NCI-H1694 treated with DMSO at 0.1 percent for 48 hours (cell line): Measurements from ENCODE around the gene CPT2.

Experiments
- DNase-seq: peaks from one replicate; lab custom pipeline; 2025; lab: John Stamatoyannopoulos, UW

The CPT2 gene

DNA sequence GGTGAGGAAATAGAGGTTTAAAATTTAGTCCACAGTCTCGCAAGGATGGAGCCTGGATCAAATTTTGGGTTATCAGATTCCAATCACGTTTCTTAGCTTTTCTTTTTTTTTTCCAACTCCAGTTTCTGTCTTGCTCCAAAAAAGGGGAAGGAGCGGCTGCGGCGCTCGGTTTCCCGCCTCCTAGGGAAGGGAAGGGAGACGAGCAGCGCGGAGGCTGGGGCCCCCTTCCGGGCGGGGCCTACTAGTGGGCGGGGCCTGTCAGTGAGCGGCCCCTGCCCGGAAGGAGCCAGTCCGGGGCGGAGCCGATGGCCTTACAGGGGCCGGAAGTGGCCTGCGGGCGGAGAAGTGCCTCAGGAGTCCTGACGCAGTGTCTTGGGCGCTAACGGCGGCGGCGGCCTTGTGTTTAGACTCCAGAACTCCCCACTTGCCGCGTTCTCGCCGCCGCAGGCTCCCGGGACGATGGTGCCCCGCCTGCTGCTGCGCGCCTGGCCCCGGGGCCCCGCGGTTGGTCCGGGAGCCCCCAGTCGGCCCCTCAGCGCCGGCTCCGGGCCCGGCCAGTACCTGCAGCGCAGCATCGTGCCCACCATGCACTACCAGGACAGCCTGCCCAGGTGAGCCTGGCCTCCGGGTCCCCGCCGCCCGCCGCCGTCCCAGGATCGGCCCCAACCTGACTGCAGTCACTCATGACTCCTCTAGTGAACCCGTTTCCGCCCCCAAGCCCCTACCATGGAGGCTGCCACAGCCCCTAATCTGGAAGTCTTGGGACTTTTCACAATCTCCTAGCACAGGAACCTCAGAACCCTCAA is at the start of gene CPT2:
Gene CPT2, plus strand, starts transcription at position 340 of the 806 bp plus-strand sequence. Its CDS starts 120 bp downstream, at position 460.
- peak; percentile 86 for DNase-seq

DNA sequence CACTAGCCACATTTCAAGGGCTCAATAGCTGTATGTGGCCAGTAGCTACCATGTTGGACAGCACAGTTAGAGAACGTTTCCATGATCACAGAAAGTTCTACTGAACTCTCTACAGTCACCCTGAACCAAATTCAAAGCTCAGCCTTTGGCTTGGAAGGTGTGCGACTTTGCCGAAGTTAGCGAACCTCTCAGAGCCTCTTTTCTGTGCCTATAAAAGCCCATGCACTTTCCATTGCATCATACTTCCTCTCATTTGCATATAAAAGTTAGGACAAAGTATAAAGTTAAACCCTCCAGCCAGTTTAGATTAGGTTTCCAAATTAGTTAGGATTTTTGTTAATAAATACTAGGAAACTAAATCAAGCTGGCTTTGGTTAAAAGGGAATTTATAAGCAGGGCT is 49.5 kb upstream of the CPT2 start:
- DNase-seq: no peak

DNA sequence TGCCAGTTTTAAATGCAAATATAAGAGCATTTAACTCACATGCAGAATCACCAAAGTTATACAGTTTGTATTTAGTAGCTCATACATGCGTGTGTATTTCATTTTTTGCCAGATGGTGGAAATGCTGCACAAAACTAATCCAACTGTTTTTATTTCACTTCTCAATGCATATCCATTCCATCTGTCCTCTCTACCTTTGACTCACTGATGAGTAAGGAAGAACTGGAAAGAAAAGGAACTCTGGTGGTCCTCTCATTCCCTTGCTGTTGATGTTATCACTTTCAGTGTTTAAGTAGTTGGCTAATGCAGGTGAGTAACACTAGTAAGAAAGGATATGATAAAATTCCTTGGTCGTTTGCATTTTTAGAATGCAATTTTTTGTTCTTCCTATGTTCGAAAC is 48.5 kb upstream of the CPT2 start:
- no peak for DNase-seq

DNA sequence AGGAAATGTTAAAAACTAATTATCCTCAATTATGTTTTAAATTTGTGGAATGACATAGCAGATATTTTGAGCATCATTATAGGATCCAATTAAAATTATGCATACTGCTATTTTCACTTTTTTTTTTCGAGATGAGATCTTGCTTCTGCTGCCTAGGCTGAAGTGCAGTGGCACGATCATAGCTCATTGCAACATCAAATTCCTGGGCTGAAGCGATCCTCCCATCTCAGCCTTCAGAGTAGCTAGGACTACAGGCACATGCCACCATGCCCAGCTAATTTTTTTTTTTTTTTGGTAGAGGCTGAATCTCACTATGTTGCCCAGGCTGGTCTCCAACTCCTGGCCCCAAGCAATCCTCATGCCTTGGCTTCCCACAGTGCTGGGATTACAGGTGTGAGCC is 42.9 kb upstream of the CPT2 start:
- DNase-seq: no peak

DNA sequence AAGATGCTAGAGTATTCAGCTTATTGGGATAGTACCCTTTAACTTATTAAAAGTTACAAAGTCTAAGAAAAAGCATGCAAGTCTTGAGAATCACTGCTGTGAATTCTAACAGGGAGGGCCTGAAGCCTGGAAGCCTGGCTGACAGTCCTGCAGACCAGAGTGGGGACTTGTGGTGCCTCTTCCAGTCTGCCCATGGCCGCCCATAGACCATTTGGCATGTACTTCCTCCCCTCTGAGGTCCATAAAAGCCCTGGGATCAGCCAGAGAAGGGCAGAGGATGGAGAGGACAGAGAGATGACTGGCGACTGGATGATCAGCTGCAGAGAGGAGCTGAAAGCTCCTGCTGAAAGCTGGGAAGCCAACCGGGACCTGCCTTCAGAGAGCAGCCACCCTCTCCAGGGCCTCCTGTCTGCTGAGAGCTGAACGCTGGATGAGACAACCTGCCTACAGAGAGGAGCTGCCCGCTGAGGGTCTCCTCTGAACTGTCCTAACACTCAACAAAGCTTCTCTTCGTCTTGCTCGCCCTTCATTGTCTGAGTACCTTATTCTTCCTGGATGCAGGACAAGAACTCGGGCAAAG is 41.7 kb upstream of the CPT2 start:
- no peak for DNase-seq

DNA sequence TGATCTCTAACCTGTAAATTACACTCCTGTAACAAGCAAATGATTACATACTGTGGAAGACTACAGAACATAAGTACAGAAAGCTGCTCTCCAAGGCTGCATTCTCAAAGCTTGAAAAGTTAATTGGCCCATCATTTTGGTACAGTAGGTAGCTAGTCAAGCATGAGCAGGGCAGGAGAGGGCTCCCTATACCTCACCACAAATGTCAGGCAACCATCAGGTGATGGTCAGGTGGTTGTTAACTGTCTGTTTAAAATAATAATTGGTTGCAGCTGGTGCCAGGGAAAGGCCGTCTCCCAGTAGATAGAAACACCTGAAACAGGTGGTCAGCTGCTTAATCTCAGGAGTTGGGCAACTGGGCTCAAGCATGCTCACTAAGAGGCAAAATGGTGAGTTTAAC is 41.1 kb upstream of the CPT2 start:
- no peak for DNase-seq

DNA sequence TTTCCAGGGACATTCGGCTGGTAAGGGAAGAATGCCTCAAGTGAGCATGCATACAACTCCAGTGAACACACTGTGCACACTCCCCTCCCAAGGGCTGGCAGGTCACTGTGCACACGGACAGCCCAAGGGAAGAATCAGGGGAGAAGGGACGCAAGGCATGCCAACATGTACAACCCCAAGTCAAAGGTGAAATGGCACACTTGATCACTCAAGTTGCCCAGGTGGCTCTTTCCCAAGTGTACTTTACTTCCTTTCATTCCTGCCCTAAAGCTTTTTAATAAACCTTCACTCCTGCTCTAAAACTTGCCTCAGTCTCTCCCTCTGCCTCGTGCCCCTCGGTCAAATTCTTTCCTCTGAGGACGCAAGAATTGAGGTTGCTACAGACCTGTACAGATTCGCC is 40.7 kb upstream of the CPT2 start:
- no peak for DNase-seq

DNA sequence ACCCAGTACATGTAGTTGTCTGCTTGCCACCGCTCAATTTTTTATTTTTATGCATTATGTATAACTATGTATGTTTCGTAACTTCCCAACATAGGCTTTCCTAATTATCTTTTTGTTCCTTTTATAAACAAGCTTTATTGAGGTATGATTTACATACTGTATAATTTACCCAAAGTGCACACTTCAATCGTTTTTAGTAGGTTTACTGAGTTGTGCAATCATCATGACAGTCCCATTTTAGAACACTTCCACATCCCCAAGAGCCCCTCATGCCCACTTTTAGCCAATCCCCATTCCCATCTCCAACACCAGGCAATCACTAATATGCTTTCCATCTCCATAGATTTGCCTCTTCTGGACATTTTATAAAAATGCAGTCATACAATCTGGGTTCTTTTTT is 39.8 kb upstream of the CPT2 start:
- DNase-seq: no peak

DNA sequence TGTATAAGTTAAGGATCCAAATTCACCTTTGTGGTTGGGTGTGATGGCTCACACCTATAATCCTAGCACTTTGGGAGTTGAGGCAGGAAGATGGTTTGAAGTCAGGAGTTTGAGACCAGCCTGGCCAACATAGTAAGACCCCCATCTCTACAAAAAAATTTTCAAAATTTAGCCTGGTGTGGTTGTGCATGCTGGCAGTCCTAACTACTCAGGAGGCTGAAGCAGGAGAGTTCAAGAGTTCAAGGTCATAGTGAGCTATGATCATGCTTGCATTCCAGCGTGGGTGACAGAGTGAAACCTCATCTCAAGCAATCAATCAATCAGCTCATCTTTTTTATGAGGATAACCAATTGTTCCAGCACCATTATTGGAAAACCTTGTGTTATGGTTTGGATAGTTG is 37.7 kb upstream of the CPT2 start:
- DNase-seq: no peak

DNA sequence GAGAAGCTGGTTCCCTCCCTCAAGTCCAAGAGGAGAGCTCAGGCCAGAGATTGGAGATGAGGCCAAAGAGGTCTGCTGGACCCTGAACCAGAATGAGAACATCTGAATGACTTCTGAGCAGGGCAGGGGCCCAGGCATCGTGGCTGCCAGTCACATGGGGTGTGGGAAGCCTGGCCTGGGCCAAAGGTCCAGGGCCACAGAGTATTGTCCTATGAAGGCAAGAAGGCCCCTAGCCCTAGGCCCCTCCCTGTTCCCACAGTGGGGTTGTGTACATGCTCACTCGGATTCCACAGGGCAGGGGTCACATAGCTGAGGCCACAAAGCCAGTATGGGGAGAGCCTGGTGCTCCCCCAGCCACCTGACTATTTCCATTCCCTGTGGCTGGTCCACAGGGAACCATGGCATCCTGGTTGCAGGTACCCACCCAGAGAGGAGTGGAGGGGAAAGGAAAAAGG is 35.7 kb upstream of the CPT2 start:
- DNase-seq: no peak

DNA sequence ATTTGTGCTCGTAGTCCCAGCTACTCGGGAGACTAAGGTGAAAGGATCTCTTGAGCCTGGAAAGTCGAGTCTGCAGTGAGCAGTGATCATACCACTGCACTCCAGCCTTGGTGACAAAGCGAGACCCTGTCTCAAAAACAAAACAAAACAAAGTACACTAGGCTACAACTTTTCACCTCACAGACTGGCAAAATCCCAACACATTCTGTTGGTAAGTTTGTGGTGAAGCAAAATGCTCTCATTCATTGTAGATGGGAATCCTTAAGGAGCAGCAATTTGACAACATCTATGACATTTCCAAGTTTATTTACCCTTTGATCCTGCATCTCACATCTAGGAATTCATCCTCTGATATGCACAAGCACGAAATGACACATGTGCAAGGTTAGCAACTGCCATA is 34.0 kb upstream of the CPT2 start:
- no peak for DNase-seq

DNA sequence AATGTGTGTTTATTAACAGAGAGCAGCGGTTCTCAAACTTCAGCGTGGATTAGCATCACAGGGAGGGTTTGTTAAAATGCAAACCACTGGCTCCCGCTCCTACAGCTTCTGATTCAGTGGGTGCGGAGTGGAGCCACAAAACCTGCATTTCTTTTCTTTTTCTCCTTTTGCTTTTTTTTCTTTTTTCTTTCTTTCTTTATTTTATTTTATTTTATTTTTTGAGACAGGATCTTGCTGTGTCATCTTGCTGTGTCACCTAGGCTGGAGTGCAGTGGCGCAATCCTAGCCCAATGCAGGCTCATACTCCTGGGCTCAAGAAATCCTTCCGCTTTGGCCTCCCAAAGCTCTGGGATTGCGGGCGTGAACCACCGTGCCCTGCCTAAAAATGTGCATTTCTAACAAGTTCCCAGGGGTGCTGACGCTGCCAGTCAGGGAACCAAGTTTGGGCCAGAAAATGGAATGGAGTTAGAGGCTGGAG is 33.3 kb upstream of the CPT2 start:
- no peak for DNase-seq

DNA sequence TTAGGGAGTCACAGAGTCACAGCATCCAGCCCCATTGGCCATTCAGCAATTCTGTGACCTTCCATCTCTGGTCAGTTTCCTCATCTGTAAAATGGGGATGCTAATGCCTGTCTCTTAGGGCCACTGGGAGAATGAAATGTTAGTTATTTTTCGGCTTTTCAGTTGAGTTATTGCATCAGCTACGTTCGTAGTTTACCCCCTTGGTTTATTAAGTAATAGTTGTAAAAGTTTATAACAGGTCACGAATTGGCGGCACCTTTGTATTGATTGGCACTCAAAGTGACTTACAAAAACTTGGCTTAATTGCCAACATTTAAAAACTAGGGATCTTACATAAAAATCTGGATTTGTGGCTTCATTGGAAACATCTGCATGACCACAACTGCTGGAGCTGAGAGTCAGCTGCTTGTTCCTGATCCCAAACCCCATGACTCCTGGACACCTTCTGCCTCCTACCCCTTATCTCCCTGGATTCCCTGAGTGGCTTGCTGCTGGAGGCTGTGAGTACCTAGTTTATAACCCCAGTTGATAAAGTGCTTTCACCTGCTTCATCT is 31.1 kb upstream of the CPT2 start:
- no peak for DNase-seq

DNA sequence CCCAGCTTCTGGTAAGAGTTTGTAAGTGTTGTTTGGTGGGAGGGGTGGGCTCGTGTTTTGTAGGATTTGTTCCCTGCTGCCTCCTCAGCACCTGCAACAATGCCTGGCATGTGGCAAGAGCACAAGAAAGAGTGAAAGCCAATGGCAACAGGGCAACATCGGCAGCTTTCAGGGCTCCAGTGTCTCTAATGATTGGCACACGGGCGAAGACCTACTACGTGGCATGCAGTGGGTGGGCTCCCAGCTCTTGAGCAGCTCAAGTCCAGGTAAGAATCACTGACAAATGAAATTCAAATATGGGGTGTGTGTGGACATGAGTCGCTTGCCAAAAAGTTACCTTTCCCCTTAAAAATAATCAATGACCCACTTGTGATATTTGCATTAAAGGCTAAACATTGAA is 30.3 kb upstream of the CPT2 start:
- no peak for DNase-seq

DNA sequence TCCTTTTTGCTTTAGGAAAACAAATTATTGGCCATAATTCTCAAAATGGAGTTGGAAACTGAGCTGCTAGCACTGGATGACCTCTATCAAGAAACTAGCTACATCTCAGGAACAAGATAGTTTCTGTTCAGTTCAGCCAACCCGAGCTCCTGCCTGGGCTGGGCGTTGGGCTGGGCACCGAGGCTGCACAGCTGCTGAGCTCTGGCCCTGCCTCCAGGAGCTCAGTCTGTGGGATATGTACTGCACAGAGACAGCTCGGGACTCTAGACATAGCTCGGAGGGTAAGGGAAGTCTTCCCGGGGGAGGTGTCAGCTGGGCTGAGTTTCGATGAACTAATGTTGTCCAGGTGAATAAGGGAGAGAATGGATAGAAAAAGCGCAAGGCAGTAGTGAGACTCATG is 29.7 kb upstream of the CPT2 start:
- DNase-seq: no peak

DNA sequence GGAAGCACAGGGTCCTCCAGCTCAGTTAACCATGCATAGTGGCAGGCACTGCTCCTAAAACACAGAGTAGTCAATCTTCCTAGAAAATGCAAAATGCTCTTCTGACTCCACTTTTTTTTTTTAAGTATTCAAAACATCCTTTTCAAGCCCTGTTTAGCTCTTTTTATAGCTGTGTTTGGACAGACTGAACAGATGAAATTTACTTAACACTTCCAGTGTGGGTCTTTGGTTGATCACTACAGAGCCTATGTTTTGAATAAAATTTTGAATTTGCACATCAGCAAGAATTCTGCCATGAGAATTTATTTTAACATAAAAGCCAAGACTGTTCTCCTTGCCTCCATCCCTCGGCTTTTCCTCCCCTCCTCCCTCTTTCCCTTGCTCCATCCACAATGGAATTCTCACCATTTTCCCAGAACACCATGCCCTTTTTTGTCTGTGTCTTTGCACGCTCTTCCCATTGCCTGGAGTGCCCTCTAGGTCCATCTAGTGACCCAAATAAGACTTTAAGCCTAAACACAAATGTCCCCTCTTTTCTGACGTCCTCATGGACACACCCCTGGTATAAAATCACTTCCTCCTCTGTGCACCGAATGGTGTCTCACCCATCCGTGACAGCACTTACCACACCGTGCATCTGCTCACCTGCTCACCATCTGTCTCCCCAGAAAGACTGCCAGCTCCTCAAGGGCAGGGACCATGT is 24.0 kb upstream of the CPT2 start:
- DNase-seq: peak; percentile 34

DNA sequence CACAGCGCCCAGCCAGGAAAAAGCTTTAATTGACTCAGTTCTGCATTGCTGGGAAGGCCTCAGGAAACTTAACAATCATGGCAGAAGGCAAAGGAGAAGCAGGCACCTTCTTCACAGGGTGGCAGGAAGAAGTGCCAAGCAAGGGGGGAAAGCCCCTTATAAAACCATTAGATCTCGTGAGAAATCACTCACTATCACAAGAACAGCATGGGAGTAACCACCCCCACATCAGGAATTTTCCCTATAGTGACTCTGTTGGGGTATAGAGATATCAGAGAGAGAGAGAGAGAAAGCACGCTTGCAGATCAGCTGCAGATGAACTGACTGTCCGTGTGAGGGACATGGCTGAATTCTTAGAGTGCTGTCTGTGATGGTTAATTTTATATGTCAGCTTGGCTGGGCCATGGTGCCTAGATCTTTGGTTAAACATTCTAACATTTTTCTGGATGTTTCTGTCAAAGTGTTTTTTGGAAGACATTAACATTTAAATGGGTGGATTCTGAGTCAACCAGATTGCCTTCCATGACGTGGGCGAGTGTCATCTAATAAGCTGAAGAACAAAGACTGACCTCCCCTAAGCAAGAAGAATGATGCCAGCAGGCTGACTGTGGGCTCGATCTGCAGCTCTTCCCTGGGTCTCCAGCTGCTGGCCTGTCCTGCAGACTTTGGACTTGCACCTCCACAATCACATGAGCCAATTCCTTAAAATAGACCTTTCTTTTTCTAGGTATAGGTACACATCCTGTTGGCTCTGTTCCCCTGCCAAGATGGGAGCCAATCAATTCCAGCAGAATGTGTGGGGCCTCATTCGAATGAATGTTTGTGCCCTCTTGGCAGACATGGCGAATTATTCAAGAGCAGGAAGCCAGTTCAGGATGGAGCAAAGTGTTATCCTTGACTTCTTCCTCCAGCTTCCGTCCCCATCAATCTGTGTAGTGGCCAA is 21.4 kb upstream of the CPT2 start:
- no peak for DNase-seq

DNA sequence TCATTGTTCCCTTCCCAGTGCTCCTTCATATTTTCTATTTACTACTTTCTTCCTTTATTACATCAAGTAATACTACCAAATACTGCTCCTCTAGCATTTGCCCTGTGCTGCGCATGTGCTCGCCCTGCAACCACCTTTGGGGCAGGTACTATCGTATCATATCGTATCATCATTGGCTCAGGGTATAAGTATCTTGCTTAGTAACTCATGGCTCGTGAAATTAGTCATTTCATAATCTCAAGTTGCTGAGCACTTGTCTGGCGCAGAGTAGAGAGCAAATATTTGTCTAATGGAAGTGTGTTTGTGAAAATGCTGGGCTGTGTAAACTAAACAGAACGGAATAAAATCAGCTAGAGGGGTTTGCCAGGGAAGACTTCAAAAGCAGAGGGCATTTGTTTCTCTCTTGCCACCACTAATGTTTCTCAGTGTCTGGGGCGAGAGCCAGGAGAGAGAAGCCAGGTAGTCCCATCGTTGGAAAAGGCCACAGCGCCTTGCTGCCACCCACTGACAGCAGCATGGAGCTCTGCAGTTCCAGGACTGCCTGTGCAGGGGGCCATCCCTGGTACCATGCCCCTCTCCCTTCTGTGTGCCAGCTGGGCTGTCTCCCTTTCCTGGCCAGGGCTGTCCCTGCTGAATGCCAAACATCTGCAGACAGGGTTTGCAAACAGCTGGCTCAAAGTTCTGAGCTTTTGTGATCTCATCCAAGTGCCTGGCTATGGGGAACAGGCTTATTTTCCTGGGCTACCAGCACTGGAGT is 20.0 kb upstream of the CPT2 start:
- peak; percentile 55 for DNase-seq

DNA sequence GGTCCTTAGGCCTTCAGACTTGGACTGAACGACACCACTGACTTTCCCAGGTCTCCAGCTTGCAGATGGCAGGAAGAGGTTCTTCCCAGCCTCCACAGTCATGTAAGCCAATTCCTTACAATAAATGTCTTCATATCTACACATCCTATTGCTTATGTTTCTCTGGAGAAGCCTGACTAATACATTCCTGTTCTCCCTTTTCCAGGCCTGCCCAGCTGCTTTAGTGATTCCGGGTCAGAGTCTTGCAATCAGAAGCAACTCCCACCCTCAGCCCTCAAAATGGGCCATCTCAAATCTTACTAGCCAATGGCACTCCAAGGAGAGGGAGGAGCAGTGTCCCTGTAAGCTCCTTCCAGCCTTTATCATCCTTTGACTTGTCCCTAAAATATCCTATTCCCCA is 16.4 kb upstream of the CPT2 start:
- no peak for DNase-seq

DNA sequence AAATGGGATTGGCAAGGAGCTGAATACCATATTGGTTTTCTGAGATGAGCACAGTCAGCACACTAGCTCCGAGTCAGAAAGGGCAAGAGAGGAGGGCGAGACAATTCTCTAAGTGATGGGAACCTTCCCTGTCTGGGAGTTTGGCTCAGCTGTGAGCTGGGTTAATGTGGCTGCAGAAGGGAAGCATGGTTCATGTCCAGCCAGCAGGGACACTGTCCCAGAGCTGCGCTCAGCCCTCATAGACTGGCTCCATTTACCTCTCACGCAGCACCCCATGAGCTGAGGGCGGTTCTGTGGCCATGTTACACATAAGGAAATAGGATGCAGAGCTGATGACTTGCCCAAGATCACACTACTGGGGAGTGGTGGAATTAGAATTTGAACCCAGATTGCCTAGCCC is 15.7 kb upstream of the CPT2 start:
- no peak for DNase-seq

DNA sequence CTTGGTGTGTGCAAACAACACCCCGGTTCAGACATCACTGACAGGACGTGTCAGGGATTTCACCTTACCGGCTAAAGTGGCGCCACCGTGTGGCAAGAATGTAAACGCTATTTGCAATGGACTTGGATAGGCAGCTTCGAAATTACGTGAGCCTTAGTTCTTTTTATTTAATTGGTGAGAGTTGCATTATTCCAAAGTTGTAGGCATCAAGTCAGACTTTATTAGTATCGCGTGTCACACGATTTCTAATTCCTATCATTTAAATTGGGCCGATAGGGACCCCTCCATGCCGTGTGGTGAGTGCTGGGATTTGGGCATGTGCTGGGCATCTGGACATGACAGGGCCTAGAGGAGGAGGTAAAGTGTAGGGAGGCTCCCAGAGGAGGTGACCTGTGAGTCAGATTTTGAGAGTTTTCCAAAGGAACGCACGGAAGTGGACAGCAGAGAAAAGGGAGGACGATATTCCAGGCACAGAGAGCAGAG is 14.5 kb upstream of the CPT2 start:
- peak; percentile 69 for DNase-seq
